Keratinocyte (primary cell): ENCODE data around the gene UVSSA. TPM values are rescaled to one million over a fixed set of nuclear protein-coding genes. Genes with fewer than 3 reads are reported as not detected.

Experiments used
- DNase-seq: peaks from one replicate; pipeline ENCODE4 v3.0.0-alpha.2; 2011; ENCODE audit warnings: low read depth, missing footprints, low spot score
- FAIRE-seq: peaks from 2 replicates; lab custom pipeline; 2011; peaks lifted over from hg19 to GRCh38; lab: Jason Lieb, UNC
- H2AFZ ChIP-seq: 2 replicates; pipeline ENCODE4 v1.6.0; 2012; ENCODE audit warnings: low read length, control low read depth, inconsistent platforms; ENCODE audit not compliant: control insufficient read depth
- H3K27ac ChIP-seq: 2 replicates; pipeline ENCODE4 v1.5.1; 2011; ENCODE audit warnings: low read length; ENCODE audit not compliant: control insufficient read depth, insufficient read depth
- H3K27me3 ChIP-seq: 3 replicates; pipeline ENCODE4 v1.6.0; 2011; ENCODE audit warnings: low read length; ENCODE audit not compliant: control insufficient read depth, insufficient read depth; ENCODE audit errors: extremely low read depth
- H3K36me3 ChIP-seq, 2 experiments: 2 replicates in 1 of 2; 3 replicates in 1 of 2; pipeline ENCODE4 v1.5.1; 2011; ENCODE audit warnings: low read length in 2 of 2, mild to moderate bottlenecking in 1 of 2; ENCODE audit not compliant: control insufficient read depth in 2 of 2, insufficient read depth in 2 of 2; ENCODE audit errors: extremely low read depth in 1 of 2
- H3K4me1 ChIP-seq: 3 replicates; pipeline ENCODE4 v1.5.1; 2011; ENCODE audit warnings: low read length; ENCODE audit not compliant: control insufficient read depth, insufficient read depth; ENCODE audit errors: extremely low read depth
- H3K4me2 ChIP-seq: 3 replicates; pipeline ENCODE4 v1.6.0; 2011; ENCODE audit warnings: low read depth, low read length; ENCODE audit not compliant: control insufficient read depth, insufficient read depth; ENCODE audit errors: extremely low read depth
- H3K4me3 ChIP-seq, 3 experiments: fragments of 200-600 bp in 1 of 3; sonication (generic) in 1 of 3; 2 replicates in 2 of 3; 3 replicates in 1 of 3; pipeline ENCODE4 v1.5.1; 2011 to 2016; ENCODE audit warnings: low read length in 3 of 3, mild to moderate bottlenecking in 3 of 3, control low read depth in 2 of 3, inconsistent platforms in 1 of 3, low read depth in 1 of 3, mixed read lengths in 1 of 3, mixed run types in 1 of 3, moderate library complexity in 1 of 3; ENCODE audit not compliant: control insufficient read depth in 2 of 3, insufficient read depth in 2 of 3; ENCODE audit errors: extremely low read depth in 1 of 3
- H3K79me2 ChIP-seq: 2 replicates; pipeline ENCODE4 v1.6.0; 2012; ENCODE audit warnings: low read length; ENCODE audit not compliant: control insufficient read depth, insufficient read depth
- H3K9ac ChIP-seq: 3 replicates; pipeline ENCODE4 v1.6.0; 2011; ENCODE audit warnings: low read length; ENCODE audit not compliant: control insufficient read depth, insufficient read depth; ENCODE audit errors: extremely low read depth
- H3K9me1 ChIP-seq: 3 replicates; pipeline ENCODE4 v1.6.0; 2011; ENCODE audit warnings: low read length; ENCODE audit not compliant: control insufficient read depth, insufficient read depth; ENCODE audit errors: extremely low read depth
- H3K9me3 ChIP-seq: 2 replicates; pipeline ENCODE4 v1.5.1; 2012; ENCODE audit warnings: low read depth, low read length; ENCODE audit not compliant: control insufficient read depth
- H4K20me1 ChIP-seq: 3 replicates; pipeline ENCODE4 v1.6.0; 2011; ENCODE audit warnings: low read length; ENCODE audit not compliant: control insufficient read depth, insufficient read depth; ENCODE audit errors: extremely low read depth
- CTCF ChIP-seq, 3 experiments: IDR thresholded peaks in 1 of 3; conservative IDR thresholded peaks in 1 of 3; optimal IDR thresholded peaks in 1 of 3; 2 replicates in 2 of 3; 3 replicates in 1 of 3; pipeline versions ENCODE3 to v1.5.1; 2011; ENCODE audit warnings: low read length in 3 of 3, mild to moderate bottlenecking in 3 of 3, moderate library complexity in 2 of 3, control low read depth in 1 of 3, inconsistent platforms in 1 of 3; ENCODE audit not compliant: insufficient read depth in 2 of 3; ENCODE audit errors: extremely low read depth in 1 of 3
- EZH2 ChIP-seq: IDR thresholded peaks from one replicate; pipeline ENCODE4 v1.6.1; 2012; ENCODE audit warnings: inconsistent platforms, mild to moderate bottlenecking, low read length, moderate library complexity
- dilution Hi-C: fragments of 300-500 bp; cut with MboI; formaldehyde crosslinking; loops from one replicate; pipeline ENCODE4 v1.7.0; 2020; ENCODE audit warnings: low sequenced_read_pairs; ENCODE audit not compliant: extremely low pct_ligation_motif_present
- polyA plus RNA-seq, 5 experiments: library from polyadenylated mRNA; depleted of rRNA in 3 of 5; stranded (reverse) in 3 of 5; stranded (forward) in 1 of 5; unstranded in 1 of 5; fragments of >200 nt; gene quantifications; 1 replicate in 1 of 5; 2 replicates in 3 of 5; 3 replicates in 1 of 5; pipeline versions ENCODE4 v1.2.1 to v1.2.3, GENCODE V29; 2011 to 2012; ENCODE audit warnings: missing spikeins in 2 of 5, low read depth in 1 of 5, low replicate concordance in 1 of 5

The UVSSA gene
- polyA plus RNA-seq, 1 donor (not counting 4 experiments of a cell fraction or from before 2014, with no cell fraction given): 4.7 TPM

- DNase-seq: no peak
- Histone ChIP-seq H3K27me3 (no peaks in the 10 kb centered on the region), H3K4me2 (no peak overlapping the region), H2AFZ (no peak overlapping the region), H3K9ac (no peak overlapping the region), H3K36me3 (peaks cover 18 to 24% of the 10 kb centered on the region in 2 experiments), H3K9me1 (peaks cover 2% of the 10 kb centered on the region), H4K20me1 (peaks cover 2% of the 10 kb centered on the region), H3K9me3 (no peaks in the 10 kb centered on the region), H3K4me3 (no peak overlapping the region), H3K27ac (peak overlapping the region; percentile 59), H3K79me2 (peaks cover 93% of the 10 kb centered on the region), H3K4me1 (peaks cover 54% of the 10 kb centered on the region)
- TF ChIP-seq EZH2 (no peak), CTCF (optimal IDR thresholded peaks at IDR 0.05 in 1 of 3, IDR thresholded peaks at IDR 0.05 in 1 of 3, conservative IDR thresholded peaks at IDR 0.05 in 1 of 3; ENCODE audit: extremely low read depth in 1 of 3, insufficient read depth in 2 of 3, low read length in 3 of 3) (no peak)
- no peak for FAIRE-seq
- dilution Hi-C loops: no loop called here
Measured at GRCh38 chr4:1305261-1305711, 41.7 kb upstream of the UVSSA start.

- no peaks in the 10 kb centered on the region for H3K27me3 ChIP-seq
- no peak for TF ChIP-seq CTCF (optimal IDR thresholded peaks at IDR 0.05 in 1 of 3, IDR thresholded peaks at IDR 0.05 in 1 of 3, conservative IDR thresholded peaks at IDR 0.05 in 1 of 3; ENCODE audit: extremely low read depth in 1 of 3, insufficient read depth in 2 of 3, low read length in 3 of 3)
- no peak for TF ChIP-seq EZH2
- no peak overlapping the region for H3K9ac ChIP-seq
- peak overlapping the region in 1 of 3 experiments; percentile 2 for H3K4me3 ChIP-seq
- H3K27ac ChIP-seq: peak overlapping the region; percentile 59
- H3K79me2 ChIP-seq: peaks cover 93% of the 10 kb centered on the region
- peaks cover 2% of the 10 kb centered on the region for H3K9me1 ChIP-seq
- no peak overlapping the region for H2AFZ ChIP-seq
- H3K4me1 ChIP-seq: peaks cover 54% of the 10 kb centered on the region
- peak; percentile 93 for FAIRE-seq
- H4K20me1 ChIP-seq: peaks cover 2% of the 10 kb centered on the region
- H3K4me2 ChIP-seq: peak overlapping the region; percentile 22
- no peaks in the 10 kb centered on the region for H3K9me3 ChIP-seq
- dilution Hi-C loops: no loop called here
- H3K36me3 ChIP-seq: peaks cover 18 to 19% of the 10 kb centered on the region in 2 experiments
- DNase-seq: no peak
Measured at GRCh38 chr4:1305781-1306455, 41.1 kb upstream of the UVSSA start.
